IMR-90 (cell line): ENCODE results near the gene ZNF827. TPM values are rescaled to one million over a fixed set of nuclear protein-coding genes. Genes with fewer than 3 reads are reported as not detected.

Experiments used
- ATAC-seq: fragments of 200-7000 bp; cut with Tn5 transposase; 2 replicates; pipeline ENCODE4 v1.9.1; 2020; ENCODE audit warnings: low read depth, mild to moderate bottlenecking, moderate library complexity
- BruUV-seq: library from RNA; stranded (reverse); fragments of 400-500 nt; replicated peaks from 2 replicates; lab custom pipeline; 2021; lab: Mats Ljungman, UMichigan
- CTCF ChIA-PET: fragments of 300-600 bp; formaldehyde crosslinking; extraction: SDS; loops from one replicate; lab custom pipeline; 2021; ENCODE audit warnings: antibody characterized with exemption; lab: Yijun Ruan, JAX
- POLR2A ChIA-PET: fragments of 300-600 bp; sonication (Branson Sonifier 250); formaldehyde crosslinking; loops from one replicate; lab custom pipeline; 2022; ENCODE audit warnings: antibody characterized with exemption; ENCODE audit not compliant: unreplicated experiment; lab: Charles Lee
- DNase-seq: peaks from one replicate; pipeline ENCODE4 v3.0.0; 2013
- H2AFZ ChIP-seq: replicated peaks from 2 replicates; pipeline ENCODE3; 2013; ENCODE audit warnings: low read length, mild to moderate bottlenecking; ENCODE audit not compliant: poor library complexity
- H2AK5ac ChIP-seq: 2 replicates; pipeline ENCODE4 v1.6.1; 2013; ENCODE audit warnings: low read depth, low read length, inconsistent platforms
- H2AK9ac ChIP-seq: replicated peaks from 2 replicates; pipeline ENCODE3; 2013; ENCODE audit warnings: mild to moderate bottlenecking, low read depth, low read length, moderate library complexity; ENCODE audit not compliant: poor library complexity
- H2BK120ac ChIP-seq: 2 replicates; pipeline ENCODE4 v1.6.1; 2013; ENCODE audit warnings: low read depth, low read length, inconsistent platforms
- H2BK15ac ChIP-seq: 3 replicates; pipeline ENCODE4 v1.6.1; 2013; ENCODE audit warnings: low read depth, low read length, inconsistent platforms
- H2BK20ac ChIP-seq: 2 replicates; pipeline ENCODE4 v1.6.1; 2013; ENCODE audit warnings: low read depth, mild to moderate bottlenecking, inconsistent platforms, low read length, moderate library complexity
- H2BK5ac ChIP-seq: 2 replicates; pipeline ENCODE4 v1.6.1; 2013; ENCODE audit warnings: mild to moderate bottlenecking, low read depth, low read length, inconsistent platforms; ENCODE audit not compliant: poor library complexity, severe bottlenecking
- H3K14ac ChIP-seq: replicated peaks from 2 replicates; pipeline ENCODE4 v1.6.1; 2013; ENCODE audit warnings: low read depth, low read length, inconsistent platforms
- H3K18ac ChIP-seq: 2 replicates; pipeline ENCODE4 v1.6.1; 2013; ENCODE audit warnings: low read depth, low read length, control low read depth
- H3K23ac ChIP-seq: 2 replicates; pipeline ENCODE4 v1.6.1; 2013; ENCODE audit warnings: low read depth, low read length, inconsistent platforms
- H3K27ac ChIP-seq: 2 replicates; pipeline ENCODE4 v1.5.1; 2013; ENCODE audit warnings: mild to moderate bottlenecking, control low read depth, low read length; ENCODE audit not compliant: insufficient read depth
- H3K27me3 ChIP-seq: 2 replicates; pipeline ENCODE4 v1.6.1; 2013; ENCODE audit warnings: low read length; ENCODE audit not compliant: control insufficient read depth, insufficient read depth
- H3K36me3 ChIP-seq: 2 replicates; pipeline ENCODE4 v1.6.1; 2013; ENCODE audit warnings: low read length, mixed read lengths; ENCODE audit not compliant: control insufficient read depth, insufficient read depth
- H3K4ac ChIP-seq: 2 replicates; pipeline ENCODE4 v1.6.1; 2013; ENCODE audit warnings: low read depth, low read length, inconsistent platforms
- H3K4me1 ChIP-seq: 2 replicates; pipeline ENCODE4 v1.6.1; 2013; ENCODE audit warnings: low read length, mixed read lengths; ENCODE audit not compliant: control insufficient read depth, insufficient read depth
- H3K4me2 ChIP-seq: 2 replicates; pipeline ENCODE4 v1.6.1; 2013; ENCODE audit warnings: low read depth, mild to moderate bottlenecking, control low read depth, low read length, moderate library complexity
- H3K4me3 ChIP-seq: 2 replicates; pipeline ENCODE4 v1.5.1; 2013; ENCODE audit warnings: low read depth, mild to moderate bottlenecking, control low read depth, low read length, moderate library complexity; ENCODE audit not compliant: insufficient read depth
- H3K56ac ChIP-seq: 2 replicates; pipeline ENCODE4 v1.6.1; 2013; ENCODE audit warnings: low read length, inconsistent platforms; ENCODE audit not compliant: insufficient read depth; ENCODE audit errors: extremely low read depth
- H3K79me1 ChIP-seq, 2 experiments: 2 replicates each; pipeline ENCODE4 v1.6.1; 2013; ENCODE audit warnings: low read length in 2 of 2, inconsistent platforms in 1 of 2, low read depth in 1 of 2
- H3K9ac ChIP-seq: 2 replicates; pipeline ENCODE4 v1.6.1; 2013; ENCODE audit warnings: low read depth, low read length, control low read depth
- H3K9me1 ChIP-seq: 2 replicates; pipeline ENCODE4 v1.6.1; 2013; ENCODE audit warnings: low read length, inconsistent platforms; ENCODE audit not compliant: insufficient read depth
- H3K9me3 ChIP-seq: 2 replicates; pipeline ENCODE4 v1.6.1; 2013; ENCODE audit warnings: low read length; ENCODE audit not compliant: control insufficient read depth, insufficient read depth
- H4K20me1 ChIP-seq: 2 replicates; pipeline ENCODE4 v1.6.1; 2013; ENCODE audit warnings: low read length, inconsistent platforms; ENCODE audit not compliant: insufficient read depth
- H4K5ac ChIP-seq: 2 replicates; pipeline ENCODE4 v1.6.1; 2013; ENCODE audit warnings: mild to moderate bottlenecking, low read depth, low read length, control low read depth
- H4K8ac ChIP-seq, 2 experiments: 2 replicates each; pipeline ENCODE4 v1.6.1; 2013; ENCODE audit warnings: low read depth in 2 of 2, low read length in 2 of 2, control low read depth in 1 of 2, inconsistent platforms in 1 of 2
- H4K91ac ChIP-seq: 2 replicates; pipeline ENCODE4 v1.6.1; 2013; ENCODE audit warnings: low read depth, low read length, inconsistent platforms; ENCODE audit not compliant: insufficient read depth
- BHLHE40 ChIP-seq: fragments of 150-350 bp; IDR thresholded peaks from 2 replicates; pipeline ENCODE4 v1.6.1; 2016; ENCODE audit warnings: mild to moderate bottlenecking, low read depth, low read length
- NFE2L2 ChIP-seq: fragments of 150-350 bp; IDR thresholded peaks from 2 replicates; pipeline ENCODE4 v1.6.1; 2016; ENCODE audit warnings: low read depth, mild to moderate bottlenecking, low read length
- WGBS, 2 experiments: methylation state at CpG; one replicate each; pipeline versions ENCODE4 v1.1.5 to v1.1.7; 2013; ENCODE audit warnings: missing lambda C conversion rate in 2 of 2; ENCODE audit not compliant: insufficient read length in 1 of 2; ENCODE audit errors: extremely low coverage in 2 of 2; 5-methylcytosine and 5-hydroxymethylcytosine counted together
- dilution Hi-C: fragments of 300-500 bp; cut with HindIII; formaldehyde crosslinking; loops from one replicate; pipeline ENCODE4 v1.14.3; 2018; ENCODE audit warnings: low sequenced_read_pairs; ENCODE audit not compliant: unreplicated experiment
- in situ Hi-C: fragments of 300-500 bp; cut with MboI; formaldehyde crosslinking; loops from 3 replicates; pipeline ENCODE4 v1.14.3; 2019; ENCODE audit warnings: low sequenced_read_pairs, inconsistent platforms, mixed read lengths
- intact Hi-C: fragments of 100-400 bp; cut with micrococcal nuclease; formaldehyde crosslinking; loops from 2 replicates; pipeline ENCODE4 v1.10.0; 2022
- polyA plus RNA-seq, 3 experiments: library from polyadenylated mRNA; depleted of rRNA; stranded (reverse); fragments of >200 nt; gene quantifications; 2 replicates each; pipeline ENCODE4 v1.2.3, GENCODE V29; 2012; ENCODE audit warnings: low replicate concordance in 1 of 3
- total RNA-seq: library from RNA; depleted of rRNA; stranded (reverse); fragments of >200 nt; gene quantifications from 2 replicates; pipeline ENCODE4 v1.2.3, GENCODE V29; 2012

Gene ZNF827
- total and polyA plus RNA-seq, 2 of the 4 experiments (the other 2 are of a cell fraction): 6.6 to 31.7 TPM

DNA sequence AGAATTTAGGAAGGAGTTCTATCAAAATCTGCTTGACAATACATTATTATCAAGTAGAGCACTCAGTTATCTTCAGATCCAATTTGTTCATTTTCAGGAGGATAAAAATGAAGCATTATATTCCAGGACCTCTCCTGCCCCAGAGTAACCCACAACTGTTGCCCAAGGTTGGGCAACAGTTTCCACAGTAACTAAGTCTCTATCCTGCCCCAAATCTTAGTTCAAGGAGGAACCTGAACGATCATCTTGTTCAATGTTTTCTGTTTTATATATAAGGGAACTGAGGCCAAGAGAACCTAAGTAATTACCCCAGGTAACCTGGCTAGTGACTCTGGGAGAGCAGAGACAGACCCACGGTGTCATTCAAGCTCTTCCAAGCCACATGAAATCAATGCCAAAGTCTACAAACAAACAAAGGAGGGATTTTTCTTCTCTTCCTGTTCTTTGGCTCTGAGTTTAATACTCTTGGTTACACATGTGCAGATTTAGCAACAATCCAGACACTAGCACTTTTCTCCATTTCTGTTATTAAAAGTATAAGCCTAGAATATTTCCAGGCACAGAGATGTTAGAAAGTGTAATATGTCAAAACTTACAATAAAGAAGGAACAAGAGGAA, 153.1 kb downstream of the ZNF827 start:
- Histone ChIP-seq H2AK5ac (no peak overlapping the region), H2BK5ac (no peak overlapping the region), H2AFZ (no peak overlapping the region), H3K4me2 (no peak overlapping the region), H3K27me3 (no peaks in the 10 kb centered on the region), H4K20me1 (no peaks in the 10 kb centered on the region), H3K23ac (no peak overlapping the region), H3K4ac (no peak overlapping the region), H3K9ac (no peak overlapping the region), H3K4me1 (peaks cover 3% of the 10 kb centered on the region; the same call in 1 of the 2 replicates), H2BK15ac (no peak overlapping the region), H2AK9ac (no peak overlapping the region), H3K9me1 (peaks cover 5% of the 10 kb centered on the region; the same call in 1 of the 2 replicates), H3K18ac (no peak overlapping the region), H3K36me3 (peaks cover 3% of the 10 kb centered on the region), H2BK20ac (no peak overlapping the region), H3K56ac (no peak overlapping the region), H4K8ac (no peak overlapping the region), H4K91ac (no peak overlapping the region), H4K5ac (no peak overlapping the region), H3K14ac (no peak overlapping the region), H2BK120ac (no peak overlapping the region), H3K79me1 (no peaks in the 10 kb centered on the region; a peak in 2 of 4 replicates), H3K4me3 (no peak overlapping the region), H3K27ac (no peak overlapping the region), H3K9me3 (no peaks in the 10 kb centered on the region; the same call in 1 of the 2 replicates)
- no TSS peak for BruUV-seq
- DNase-seq: no peak
- no CpG with 5 or more reads among the region's 2 CpGs for WGBS, 2 experiments
- dilution Hi-C loops (no loop called here), intact Hi-C loops (loop anchor here (5.0 kb wide), 1 partner anchor 33 kb away; no protein-coding TSS in a partner anchor), in situ Hi-C loops (no loop called here)
- TF ChIP-seq NFE2L2 (no peak), BHLHE40 (no peak)
- ChIA-PET CTCF (no interaction called here), POLR2A (no interaction called here)
- no peak for ATAC-seq
